ENCODE data around the gene SLC35E3.
"Not testable (repeated sequence)": the region's sequence is repeated elsewhere in the genome, so short reads cannot be mapped to it uniquely, and the experiment has no call there.

Gene SLC35E3

DNA sequence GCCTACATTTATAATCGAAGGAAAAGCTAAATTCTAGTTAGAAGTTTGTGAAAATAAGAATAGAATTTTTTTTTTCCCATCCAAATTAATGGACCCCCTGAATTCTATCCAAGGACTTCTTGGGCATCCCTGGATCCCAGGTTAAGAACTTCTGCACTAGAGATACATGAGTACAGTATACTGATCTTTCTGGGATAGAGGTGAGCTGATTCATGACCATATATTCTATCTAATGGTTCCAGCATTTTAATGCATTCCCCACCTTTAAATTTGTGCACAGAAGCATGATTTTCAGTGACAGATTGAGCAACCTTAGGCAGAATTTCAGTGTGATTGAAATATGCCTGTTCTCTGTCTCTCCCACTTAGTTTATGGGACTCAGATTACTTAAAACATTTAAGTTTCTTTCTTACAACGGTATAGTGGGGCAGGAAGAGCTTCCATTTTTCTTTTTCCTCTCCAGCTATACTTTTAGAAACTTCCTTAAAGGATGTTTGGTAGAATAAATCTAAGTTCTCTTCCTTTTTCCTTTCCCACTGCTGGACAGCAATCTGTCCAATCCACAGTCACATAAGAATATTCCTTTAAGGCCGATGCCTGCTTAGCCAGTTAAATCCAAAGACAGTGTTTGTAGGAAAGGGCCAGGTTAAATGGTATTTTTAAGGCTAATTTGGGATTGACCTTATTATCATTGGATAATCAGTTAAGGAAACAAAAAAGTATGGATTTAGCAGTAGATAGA is 68.7 kb downstream of the SLC35E3 start:
- no peak for DNase-seq (ENCODE audit: low spot score)

DNA sequence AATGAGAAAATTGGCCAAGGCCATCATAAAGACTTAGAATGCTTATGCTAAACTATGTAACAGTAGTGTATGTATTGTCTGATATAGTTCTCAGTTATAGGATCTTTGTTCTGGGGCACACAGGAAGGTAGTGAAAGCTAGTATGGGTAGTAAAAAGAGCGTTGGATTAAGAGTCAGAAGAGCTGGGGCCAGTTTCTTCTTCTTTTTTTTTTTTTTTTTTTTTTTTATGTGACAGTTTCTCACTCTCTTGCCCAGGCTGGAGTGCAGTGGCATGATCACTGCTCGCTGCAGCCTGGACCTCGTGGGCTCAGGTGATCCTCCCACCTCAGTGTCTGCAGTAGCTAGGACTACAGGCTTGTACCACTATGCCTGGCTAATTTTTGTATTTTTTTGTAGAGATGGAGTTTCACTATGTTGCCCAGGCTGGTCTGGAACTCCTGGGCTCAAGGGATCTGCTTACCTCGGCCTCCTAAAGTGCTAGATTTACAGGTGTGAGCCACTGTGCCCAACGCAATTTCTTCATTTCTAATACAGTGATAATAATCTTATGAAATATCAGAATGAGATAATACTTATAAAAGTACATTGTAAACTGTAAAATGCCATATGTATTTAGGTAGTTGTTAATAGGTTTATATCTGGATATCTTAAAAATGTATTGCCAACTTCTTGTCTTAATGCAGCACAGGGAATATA is 69.4 kb downstream of the SLC35E3 start:
- DNase-seq (ENCODE audit: low spot score), result no peak

DNA sequence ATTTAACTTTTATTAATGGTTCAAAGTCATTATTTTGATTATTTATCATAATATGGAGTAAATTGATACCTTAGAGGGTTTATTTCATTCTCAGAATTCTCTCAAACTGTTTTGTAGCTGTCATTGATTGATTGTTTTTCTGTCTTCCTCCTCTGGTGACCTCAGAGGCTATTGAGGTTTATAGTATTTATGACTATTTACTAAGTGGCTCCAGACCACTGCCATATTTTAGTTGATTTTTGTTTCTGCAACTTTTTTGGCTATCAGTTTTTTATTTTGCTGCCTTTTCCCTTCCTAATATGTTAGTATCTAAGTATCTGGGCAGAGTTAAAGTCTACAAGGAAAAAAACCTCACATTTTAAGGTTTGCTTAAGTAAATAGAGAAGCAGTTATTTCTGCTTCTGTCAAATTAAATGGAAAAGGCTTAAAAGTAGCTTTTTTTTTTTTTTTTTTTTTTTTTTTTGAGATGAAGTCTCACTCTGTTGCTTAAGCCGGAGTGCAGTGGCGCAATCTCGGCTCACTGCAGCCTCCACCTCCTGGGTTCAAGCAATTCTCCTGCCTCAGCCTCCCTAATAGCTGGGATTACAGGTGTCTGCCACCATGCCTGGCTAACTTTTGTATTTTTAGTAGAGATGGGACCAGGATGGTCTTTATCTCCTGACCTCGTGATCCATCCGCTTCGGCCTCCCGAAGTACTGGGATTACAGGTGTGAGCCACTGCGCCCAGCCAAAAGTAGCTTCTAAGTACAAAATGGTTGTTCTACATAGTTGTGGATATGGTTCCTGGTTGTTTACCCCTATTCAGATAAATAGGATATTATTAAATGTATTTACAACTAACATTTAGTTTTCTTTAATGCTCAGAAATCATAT is 70.2 kb downstream of the SLC35E3 start:
- DNase-seq (ENCODE audit: low spot score), result no peak

DNA sequence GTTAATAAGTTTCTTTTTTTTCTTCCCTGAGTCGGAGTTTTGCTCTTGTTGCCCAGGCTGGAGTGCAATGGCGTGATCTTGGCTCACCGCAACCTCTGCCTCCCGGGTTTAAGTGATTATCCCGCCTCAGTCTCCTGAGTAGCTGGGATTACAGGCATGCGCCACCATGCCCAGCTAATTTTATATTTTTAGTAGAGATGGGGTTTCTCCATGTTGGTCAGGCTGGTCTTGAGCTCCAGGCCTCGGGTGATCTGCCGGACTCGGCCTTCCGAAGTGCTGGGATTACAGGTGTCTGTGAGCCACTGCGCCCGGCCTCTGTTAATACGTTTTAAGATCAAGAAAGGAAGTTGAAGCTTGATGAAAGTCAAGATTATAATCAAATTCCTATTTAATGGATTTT is 73.5 kb downstream of the SLC35E3 start:
- not testable (repeated sequence) for DNase-seq (ENCODE audit: low spot score)

DNA sequence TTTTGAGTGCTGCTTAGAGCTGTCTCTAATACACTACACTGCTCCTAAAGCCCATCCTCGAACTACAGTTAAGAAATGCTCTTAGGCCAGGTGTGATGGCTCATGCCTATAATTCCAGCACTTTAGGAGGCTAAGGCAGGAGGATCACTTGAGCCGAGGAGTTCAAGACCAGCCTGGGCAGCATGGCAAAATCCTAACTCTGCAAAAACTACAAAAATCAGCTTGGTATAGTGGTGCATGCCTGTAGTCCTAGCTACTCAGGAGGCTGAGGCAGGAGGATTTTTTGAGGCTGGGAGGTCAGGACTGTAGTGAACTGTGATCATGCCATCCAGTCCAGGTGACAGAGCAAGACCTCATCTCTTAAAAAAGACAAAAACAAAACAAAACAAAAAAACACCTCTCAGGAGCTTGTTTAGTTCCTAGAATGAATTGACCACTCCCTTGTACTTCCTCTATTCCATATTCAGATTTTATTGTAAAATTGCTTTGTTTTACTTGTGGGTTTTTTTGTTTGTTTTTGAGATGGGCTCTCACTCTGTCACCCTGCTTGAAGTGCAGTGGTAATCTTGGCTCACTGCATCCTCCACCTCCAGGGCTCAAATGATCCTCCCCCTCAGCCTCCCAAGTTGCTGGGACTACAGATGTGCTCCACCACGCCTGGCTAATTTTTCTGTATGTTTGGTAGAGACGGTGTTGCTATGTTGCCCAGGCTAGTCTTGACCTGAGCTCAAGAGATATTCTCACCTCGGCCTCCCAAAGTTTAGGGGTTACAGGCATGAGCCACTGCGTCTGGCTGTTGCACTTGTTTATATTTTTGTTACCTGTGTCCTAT is 75.6 kb downstream of the SLC35E3 start:
- DNase-seq (ENCODE audit: low spot score), result no peak

DNA sequence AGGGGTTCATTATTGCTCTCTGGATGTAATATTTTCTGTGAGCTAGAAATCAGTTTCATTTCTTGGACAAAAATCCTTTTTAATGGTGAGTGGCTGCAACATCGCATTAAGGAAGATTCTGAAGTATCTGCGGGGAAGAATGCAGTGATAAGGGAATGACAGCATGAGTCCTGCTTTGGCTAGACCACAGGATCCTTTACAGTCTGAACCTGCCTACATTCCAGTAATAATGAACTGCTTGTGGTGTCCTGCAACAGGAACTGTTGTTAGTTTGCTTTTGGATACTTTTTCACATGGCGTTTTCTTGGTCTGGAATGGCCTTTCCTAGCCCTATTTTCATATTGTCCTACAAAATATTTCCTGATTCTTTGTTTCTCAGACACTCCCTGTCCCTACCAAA is 77.7 kb downstream of the SLC35E3 start:
- no peak for DNase-seq (ENCODE audit: low spot score)

DNA sequence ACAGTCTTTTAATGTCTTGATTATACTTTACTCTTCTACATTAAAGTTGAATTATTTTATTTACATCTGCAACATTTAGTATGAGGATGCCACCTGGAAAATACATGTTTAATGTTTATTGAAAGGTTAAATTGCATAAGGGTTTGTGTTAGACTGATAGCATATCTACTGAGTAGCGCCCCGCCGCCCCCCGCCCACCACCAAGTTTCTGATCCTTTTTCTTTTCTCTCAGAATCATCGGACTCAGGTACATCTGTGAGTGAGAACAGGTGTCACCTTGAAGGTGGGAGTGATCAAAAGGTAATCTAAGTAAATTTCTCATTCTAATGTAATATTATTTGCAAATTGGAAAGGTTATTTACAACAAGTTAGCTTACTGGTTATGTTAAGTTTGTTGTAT is 78.2 kb downstream of the SLC35E3 start:
- no peak for DNase-seq (ENCODE audit: low spot score)

DNA sequence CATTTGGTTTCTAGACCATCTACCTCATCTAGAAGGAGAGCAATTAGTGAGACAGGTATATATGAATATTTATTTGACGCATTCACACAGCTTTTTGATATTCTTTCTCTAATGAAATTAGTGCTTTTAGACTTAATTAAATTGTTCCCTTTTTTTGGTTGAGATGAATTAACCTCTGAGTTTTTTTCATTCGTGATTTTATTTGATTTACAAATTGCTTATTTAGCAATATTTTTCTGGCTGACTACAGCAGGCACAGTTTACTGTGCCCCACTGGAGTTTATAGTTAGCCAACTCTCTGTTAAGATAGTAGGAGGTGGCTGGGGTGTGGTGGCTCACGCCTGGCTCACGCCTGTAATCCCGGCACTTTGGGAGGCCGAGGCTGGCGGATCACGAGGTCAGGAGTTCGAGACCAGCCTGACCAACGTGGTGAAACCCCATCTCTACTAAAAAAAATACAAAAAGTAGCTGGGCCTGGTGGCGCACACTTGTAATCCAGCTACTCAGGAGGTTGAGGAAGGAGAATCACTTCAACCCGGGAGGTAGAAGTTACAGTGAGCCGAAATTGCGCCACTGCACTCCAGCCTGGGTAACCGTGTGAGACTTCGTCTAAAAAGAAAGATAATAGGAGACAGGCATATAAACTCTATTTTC is 78.7 kb downstream of the SLC35E3 start:
- DNase-seq (ENCODE audit: low spot score), result no peak

DNA sequence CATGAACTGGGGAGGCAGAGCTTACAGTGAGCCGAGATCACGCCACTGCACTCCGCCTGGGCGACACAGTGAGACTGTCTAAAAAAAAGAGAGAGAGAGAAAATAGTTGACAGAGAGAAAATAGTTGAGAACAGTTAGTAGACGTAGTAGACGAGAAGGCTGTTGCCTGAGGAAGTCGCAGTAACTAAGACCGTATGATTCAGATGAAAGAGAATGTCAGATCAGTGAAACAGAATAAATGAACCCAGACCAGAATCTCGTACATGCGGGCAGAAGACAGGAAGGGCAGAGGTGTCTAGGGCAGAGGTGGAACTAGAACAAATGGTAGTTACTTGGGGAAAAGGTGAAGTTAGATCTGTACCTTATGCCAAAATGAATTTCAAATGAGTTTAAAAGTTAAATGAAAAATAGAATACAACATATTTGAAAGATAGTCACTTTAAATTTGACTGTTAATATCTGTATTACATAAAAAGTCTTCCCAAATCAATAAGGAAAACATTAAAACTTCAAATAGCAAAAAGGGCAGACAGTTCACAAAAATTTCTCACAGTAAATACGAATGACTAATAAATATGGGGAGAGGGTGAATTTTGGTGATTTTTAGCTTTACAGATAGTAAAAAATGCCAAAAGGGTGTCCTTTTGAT is 79.7 kb downstream of the SLC35E3 start:
- DNase-seq (ENCODE audit: low spot score), result no peak

DNA sequence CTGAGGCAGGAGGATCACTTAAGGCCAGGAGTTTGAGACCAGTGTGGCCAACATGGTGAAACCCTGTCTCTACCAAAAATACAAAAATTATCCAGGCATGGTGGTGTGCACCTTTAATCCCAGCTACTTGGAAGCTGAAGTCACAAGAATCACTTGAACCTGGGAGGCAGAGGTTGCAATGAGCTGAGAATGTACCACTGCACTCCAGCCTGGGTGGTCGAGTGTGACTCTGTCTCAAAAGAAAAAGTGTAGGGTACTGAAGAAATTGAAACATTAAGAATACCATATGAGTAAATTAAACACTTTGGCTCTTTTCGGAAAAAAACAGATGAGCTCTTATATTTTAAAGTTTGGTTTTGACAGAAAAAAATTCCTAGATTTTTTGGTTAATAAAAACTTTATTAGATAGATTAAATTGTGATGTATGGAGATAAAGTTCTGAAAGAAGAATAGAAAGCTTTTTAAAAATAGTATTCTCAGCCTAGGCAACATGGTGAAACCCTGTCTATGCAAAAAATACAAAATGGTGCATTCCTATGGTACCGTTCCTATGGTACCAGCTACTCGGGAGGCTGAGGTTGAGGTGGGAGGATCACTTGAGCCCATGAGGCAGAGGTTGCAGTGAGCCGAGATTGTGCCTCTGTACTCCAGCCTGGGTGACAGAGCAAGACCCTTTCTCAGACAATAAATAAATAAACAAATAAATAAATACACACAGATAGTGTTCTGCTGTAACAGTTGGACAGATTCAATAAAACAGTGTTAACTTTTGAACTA is 82.1 kb downstream of the SLC35E3 start:
- DNase-seq (ENCODE audit: low spot score), result no peak

DNA sequence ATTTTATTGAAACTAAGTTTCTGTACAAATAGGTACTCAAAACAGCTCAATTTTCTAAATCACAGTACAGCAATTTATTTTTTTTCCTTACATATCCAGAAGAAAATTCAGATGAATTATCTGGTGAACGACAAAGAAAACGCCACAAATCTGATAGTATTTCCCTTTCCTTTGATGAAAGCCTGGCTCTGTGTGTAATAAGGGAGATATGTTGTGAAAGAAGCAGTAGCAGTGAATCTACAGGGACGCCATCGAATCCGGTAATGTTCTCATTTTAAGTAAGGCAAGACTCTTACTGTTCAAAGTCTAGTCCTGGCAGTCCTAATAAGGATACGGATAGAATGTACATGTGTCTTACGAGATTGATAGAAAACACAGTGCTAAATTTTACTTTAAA is 82.7 kb downstream of the SLC35E3 start:
- no peak for DNase-seq (ENCODE audit: low spot score)
